ENCODE data around the gene GLRA1. TPM values are rescaled to one million over a fixed set of nuclear protein-coding genes. Genes with fewer than 3 reads are reported as not detected.

GLRA1 gene
- not detected for total RNA-seq (2021; ENCODE audit: unreplicated experiment)
- not detected for polyA plus RNA-seq (2012; ENCODE audit: insufficient read length)
- not detected for Bru-seq, nascent RNA
- BruChase-seq, experiment 1, labeled RNA remaining after a 2-hour chase: not detected
- not detected for BruChase-seq, experiment 2, labeled RNA remaining after a 6-hour chase
- long read RNA-seq: 0 reads

- Histone ChIP-seq H3K9me3 (ENCODE audit: control insufficient read depth, insufficient read depth, low read depth, low read length) (no peaks in the 10 kb centered on the region), H3K36me3 (ENCODE audit: control insufficient read depth, insufficient read depth, low read length) (no peaks in the 10 kb centered on the region), H3K4me3 (ENCODE audit: low read depth in 2 of 2, low read length in 2 of 2) (no peak within 1 kb of the TSS), H3K4me1 (ENCODE audit: control insufficient read depth, insufficient read depth, low read length) (no peaks in the 10 kb centered on the region; the same call in 1 of the 2 replicates), H3K27ac (ENCODE audit: low read length) (no peak within 1 kb of the TSS), H3K27me3 (ENCODE audit: control insufficient read depth, insufficient read depth, low read length) (peaks cover 4% of the 10 kb centered on the region; the same call in 1 of the 2 replicates)
- POLR2A ChIA-PET: no interaction called here
- no TSS peak for BruUV-seq (replicated peaks)
- intact Hi-C loops (cut with micrococcal nuclease; ENCODE audit: unreplicated experiment): loop anchor here (10.0 kb wide), 2 partner anchors 220 to 360 kb away; no protein-coding TSS in a partner anchor
- TF ChIP-seq POLR2AphosphoS5 (IDR thresholded peaks at IDR 0.05; ENCODE audit: low read depth, low read length) (no peak), REST (IDR thresholded peaks at IDR 0.05; ENCODE audit: insufficient read depth in 1 of 2, low read depth in 2 of 2, low read length in 1 of 2) (peak; percentile 98)
- DNase-seq (ENCODE audit: low read depth, low spot score): no peak
- in situ Hi-C loops (cut with HindIII; ENCODE audit: low pct_unique_long_range_greater_than_20kb, low sequenced_read_pairs): no loop called here
- CTCF ChIA-PET: no interaction called here
- no peak for ATAC-seq
Observed at GRCh38 chr5:151924564-151925301, at the start of gene GLRA1. TSS of gene GLRA1 (minus strand) at chr5:151924851. CDS start at chr5:151924549, 302 bp downstream.

DNA sequence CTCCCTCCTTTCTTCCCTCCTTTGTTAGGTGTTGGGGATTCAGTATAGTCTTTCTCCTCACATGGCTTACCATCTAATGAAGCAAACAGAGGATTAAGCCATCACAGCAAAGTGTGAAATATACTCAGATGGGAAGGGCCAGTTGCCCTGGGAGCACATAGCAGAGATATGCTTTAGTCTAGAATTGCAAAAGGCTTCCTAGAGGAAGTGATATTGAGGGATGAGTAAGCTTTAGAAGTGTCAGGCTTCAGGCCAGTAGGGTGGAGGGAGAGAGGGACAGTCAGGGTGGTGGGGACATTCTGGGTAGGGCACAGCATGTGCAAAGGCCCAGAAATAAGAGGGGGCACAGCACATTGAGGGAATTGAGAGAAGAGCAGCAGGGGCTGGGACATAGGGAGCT lies 46.2 kb upstream of the GLRA1 start:
- POLR2A ChIA-PET: no interaction called here

More for the DNA sequence above, 46.2 kb upstream of the GLRA1 start:
- H3K4me3 ChIP-seq (ENCODE audit: low read depth in 2 of 2, low read length in 2 of 2): no peak overlapping the region
- H3K4me1 ChIP-seq (ENCODE audit: control insufficient read depth, insufficient read depth, low read length): no peaks in the 10 kb centered on the region
- DNase-seq (ENCODE audit: low read depth, low spot score): no peak
- TF ChIP-seq REST (IDR thresholded peaks at IDR 0.05; ENCODE audit: insufficient read depth in 1 of 2, low read depth in 2 of 2, low read length in 1 of 2) (no peak), POLR2AphosphoS5 (IDR thresholded peaks at IDR 0.05; ENCODE audit: low read depth, low read length) (no peak), TCF7L2 (IDR thresholded peaks at IDR 0.05; ENCODE audit: low read depth, low read length) (no peak), CTCF (IDR thresholded peaks at IDR 0.05) (no peak), SIN3A (IDR thresholded peaks at IDR 0.05; ENCODE audit: borderline replicate concordance, insufficient read depth, low read depth, low read length) (no peak)
- no peak for ATAC-seq
- BruUV-seq (replicated peaks): no TSS peak
- no peaks in the 10 kb centered on the region for H3K27me3 ChIP-seq (ENCODE audit: control insufficient read depth, insufficient read depth, low read length)
- in situ Hi-C loops (cut with HindIII; ENCODE audit: low pct_unique_long_range_greater_than_20kb, low sequenced_read_pairs) (no loop called here), intact Hi-C loops (cut with micrococcal nuclease; ENCODE audit: unreplicated experiment) (no loop called here)
- CTCF ChIA-PET: no interaction called here
- H3K27ac ChIP-seq (ENCODE audit: low read length): no peak overlapping the region
- no peaks in the 10 kb centered on the region for H3K36me3 ChIP-seq (ENCODE audit: control insufficient read depth, insufficient read depth, low read length)
- H3K9me3 ChIP-seq (ENCODE audit: control insufficient read depth, insufficient read depth, low read depth, low read length): no peaks in the 10 kb centered on the region
